GM18909 (cell line): ENCODE results near the gene DMC1.
"Not testable (repeated sequence)": the region's sequence is repeated elsewhere in the genome, so short reads cannot be mapped to it uniquely, and the experiment has no call there.

Source experiments
- ATAC-seq: cut with Tn5 transposase; IDR thresholded peaks from one replicate; pipeline ENCODE4 v1.9.1; 2021; ENCODE audit warnings: mild to moderate bottlenecking; ENCODE audit not compliant: unreplicated experiment, poor library complexity

The DMC1 gene

DNA sequence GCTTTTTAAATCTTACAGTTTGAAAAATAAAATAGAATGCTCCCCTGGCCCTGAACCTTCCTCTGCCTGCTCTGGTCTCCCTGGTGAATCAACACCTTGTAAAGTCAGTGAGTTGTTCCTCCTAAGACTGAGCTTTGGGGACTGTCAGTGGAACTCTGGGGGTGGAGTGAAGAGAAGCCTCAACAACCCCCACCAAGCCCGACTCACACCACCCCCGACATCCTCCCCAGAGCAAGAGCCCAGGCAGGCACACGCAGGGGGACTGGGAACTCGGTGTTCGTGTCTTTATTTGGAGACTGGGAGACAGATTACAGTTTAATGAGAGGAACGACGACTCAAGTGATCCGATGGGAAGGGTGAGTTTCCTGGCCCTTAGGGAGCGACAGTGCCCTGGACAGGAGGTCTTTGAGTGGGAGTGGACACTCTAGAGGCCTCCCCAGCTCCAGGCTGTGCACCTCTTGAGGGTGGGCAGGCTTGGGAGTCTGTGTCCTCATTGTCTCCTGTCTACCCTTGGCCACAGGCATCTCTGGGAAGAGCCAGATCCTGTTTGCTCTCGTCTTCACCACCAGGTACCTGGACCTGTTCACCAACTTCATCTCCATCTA, 95.9 kb downstream of the DMC1 start:
- ATAC-seq, result no peak

DNA sequence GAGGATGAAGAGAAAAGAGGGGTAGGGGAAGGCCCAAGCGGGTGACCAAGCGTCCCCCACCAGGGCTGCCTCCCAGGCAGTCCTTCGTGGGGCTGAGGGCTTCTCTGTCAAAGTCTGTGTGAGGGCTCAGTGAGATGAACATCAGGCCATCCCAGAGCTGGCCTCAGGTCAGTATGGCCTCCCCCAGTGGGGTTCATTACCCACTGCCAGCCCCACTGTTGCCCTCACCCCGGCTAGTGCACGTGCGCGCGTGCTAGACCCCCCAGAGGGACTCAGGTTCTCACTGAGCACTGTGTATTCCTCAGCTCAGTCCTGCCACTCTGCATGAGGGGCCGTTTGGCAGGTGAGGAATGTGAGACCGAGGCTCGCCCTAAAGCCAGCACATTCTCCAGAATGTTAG, 98.7 kb downstream of the DMC1 start:
- no peak for ATAC-seq

DNA sequence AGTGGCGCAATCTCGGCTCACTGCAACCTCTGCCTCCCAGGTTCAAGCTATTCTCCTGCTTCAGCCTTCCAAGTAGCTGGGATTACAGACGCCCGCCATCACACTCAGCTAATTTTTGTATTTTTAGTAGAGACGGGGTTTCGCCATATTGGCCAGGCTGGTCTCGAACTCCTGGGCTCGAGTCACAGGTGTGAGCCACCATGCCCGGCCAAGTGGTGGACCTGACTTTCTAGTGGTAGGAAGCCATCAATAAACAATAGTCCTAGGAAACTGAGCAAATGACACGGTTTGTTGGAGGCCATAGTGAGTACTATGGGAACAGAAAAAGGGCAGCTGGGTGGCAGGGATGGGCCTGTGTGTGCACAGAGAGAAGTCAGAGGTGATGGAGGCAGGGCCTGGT, 99.8 kb downstream of the DMC1 start:
- not testable (repeated sequence) for ATAC-seq

DNA sequence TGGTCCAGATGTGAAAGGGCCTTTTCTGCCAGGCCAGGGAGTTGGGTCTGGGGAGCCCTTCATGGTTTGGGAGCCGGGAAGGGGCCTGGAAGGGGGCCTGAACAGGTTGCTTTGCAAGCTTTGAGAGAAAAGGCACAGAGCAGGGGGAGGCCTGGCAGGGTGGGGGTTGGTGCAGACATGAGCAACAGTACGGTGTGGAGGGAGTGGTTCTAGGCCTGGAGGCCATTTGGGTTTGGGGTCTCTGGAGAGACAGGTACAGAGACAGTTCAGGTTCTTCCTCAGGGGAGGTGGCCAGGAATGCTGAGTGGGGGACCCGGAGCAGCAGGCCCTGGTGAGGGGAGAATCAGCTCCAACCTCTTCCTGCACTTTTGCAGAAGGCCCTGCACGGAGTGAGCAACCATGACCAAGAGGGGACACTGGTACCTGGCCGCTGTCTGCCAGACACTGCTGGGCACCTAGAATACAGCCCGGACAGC, 100.6 kb downstream of the DMC1 start:
- no peak for ATAC-seq
